ENCODE data around the gene PXDN. TPM values are rescaled to one million over a fixed set of nuclear protein-coding genes. Genes with fewer than 3 reads are reported as not detected.

The PXDN gene
- total and polyA plus RNA-seq, 5 donors from 2014 or later: 0.79 TPM; not detected in 4

- no peaks in the 10 kb centered on the region for H3K27me3 ChIP-seq (ENCODE audit: control insufficient read depth, insufficient read depth, low read length)
- no peaks in the 10 kb centered on the region for H3K4me1 ChIP-seq (ENCODE audit: control insufficient read depth, insufficient read depth, low read length, poor library complexity, severe bottlenecking)
- H3K36me3 ChIP-seq (ENCODE audit: control insufficient read depth, insufficient read depth, low read length): no peaks in the 10 kb centered on the region
- Mint-ChIP-seq H3K4me3 (no peak overlapping the region), H3K27me3 (no peaks in the 10 kb centered on the region), H3K9me3 (no peaks in the 10 kb centered on the region), H3K4me1 (peaks cover 0 to 3% (median 0%) of the 10 kb centered on the region in 4 donors), H3K36me3 (no peaks in the 10 kb centered on the region), H3K27ac (no peak overlapping the region)
- no peak for ATAC-seq (ENCODE audit: low read depth in 2 of 2)
- no peak overlapping the region for H3K27ac ChIP-seq (ENCODE audit: insufficient read depth, low read length, poor library complexity, severe bottlenecking)
- H3K4me3 ChIP-seq (ENCODE audit: low read depth, low read length): no peak overlapping the region
- DNase-seq: no peak
- peaks cover 0 to 2% of the 10 kb centered on the region in 2 experiments for H3K9me3 ChIP-seq (ENCODE audit: control insufficient read depth in 2 of 2, low read length in 2 of 2)
Observed at GRCh38 chr2:1598800-1599199, 145.5 kb downstream of the PXDN start.

GRCh38 chr2:1598041-1598710, 146.1 kb downstream of the PXDN start:
- H3K4me1 Mint-ChIP-seq: peaks cover 0 to 3% (median 0%) of the 10 kb centered on the region in 4 donors
- Histone ChIP-seq H3K9me3 (ENCODE audit: control insufficient read depth in 2 of 2, low read length in 2 of 2) (peaks cover 0 to 2% of the 10 kb centered on the region in 2 experiments), H3K4me3 (ENCODE audit: low read depth, low read length) (no peak overlapping the region), H3K36me3 (ENCODE audit: control insufficient read depth, insufficient read depth, low read length) (no peaks in the 10 kb centered on the region), H3K27me3 (ENCODE audit: control insufficient read depth, insufficient read depth, low read length) (no peaks in the 10 kb centered on the region), H3K4me1 (ENCODE audit: control insufficient read depth, insufficient read depth, low read length, poor library complexity, severe bottlenecking) (no peaks in the 10 kb centered on the region), H3K27ac (ENCODE audit: insufficient read depth, low read length, poor library complexity, severe bottlenecking) (no peak overlapping the region)
- H3K27me3 Mint-ChIP-seq: no peaks in the 10 kb centered on the region
- H3K27ac Mint-ChIP-seq: no peak overlapping the region
- no peak overlapping the region for H3K4me3 Mint-ChIP-seq
- DNase-seq: no peak
- ATAC-seq (ENCODE audit: low read depth in 2 of 2): no peak
- H3K36me3 Mint-ChIP-seq: no peaks in the 10 kb centered on the region
- H3K9me3 Mint-ChIP-seq: no peaks in the 10 kb centered on the region

GRCh38 chr2:1595274-1595673, 149.0 kb downstream of the PXDN start:
- H3K27ac Mint-ChIP-seq: no peak overlapping the region
- H3K4me3 ChIP-seq (ENCODE audit: low read depth, low read length): no peak overlapping the region
- peaks cover 0 to 2% of the 10 kb centered on the region in 2 experiments for H3K9me3 ChIP-seq (ENCODE audit: control insufficient read depth in 2 of 2, low read length in 2 of 2)
- H3K27me3 Mint-ChIP-seq: no peaks in the 10 kb centered on the region
- ATAC-seq (ENCODE audit: low read depth in 2 of 2): no peak
- no peak for DNase-seq
- no peaks in the 10 kb centered on the region for H3K27me3 ChIP-seq (ENCODE audit: control insufficient read depth, insufficient read depth, low read length)
- H3K27ac ChIP-seq (ENCODE audit: insufficient read depth, low read length, poor library complexity, severe bottlenecking): no peak overlapping the region
- no peaks in the 10 kb centered on the region for H3K36me3 Mint-ChIP-seq
- H3K4me3 Mint-ChIP-seq: no peak overlapping the region
- H3K4me1 Mint-ChIP-seq: peaks cover 0 to 3% (median 0%) of the 10 kb centered on the region in 4 donors
- peaks cover 0 to 7% (median 0%) of the 10 kb centered on the region in 7 donors for H3K9me3 Mint-ChIP-seq
- no peaks in the 10 kb centered on the region for H3K4me1 ChIP-seq (ENCODE audit: control insufficient read depth, insufficient read depth, low read length, poor library complexity, severe bottlenecking)
- no peaks in the 10 kb centered on the region for H3K36me3 ChIP-seq (ENCODE audit: control insufficient read depth, insufficient read depth, low read length)

GRCh38 chr2:1594373-1595171, 149.7 kb downstream of the PXDN start:
- Mint-ChIP-seq H3K9me3 (peaks cover 0 to 7% (median 0%) of the 10 kb centered on the region in 7 donors), H3K27ac (no peak overlapping the region), H3K27me3 (no peaks in the 10 kb centered on the region), H3K4me3 (no peak overlapping the region), H3K4me1 (peaks cover 0 to 3% (median 0%) of the 10 kb centered on the region in 4 donors), H3K36me3 (no peaks in the 10 kb centered on the region)
- Histone ChIP-seq H3K27me3 (ENCODE audit: control insufficient read depth, insufficient read depth, low read length) (no peaks in the 10 kb centered on the region), H3K9me3 (ENCODE audit: control insufficient read depth in 2 of 2, low read length in 2 of 2) (peaks cover 0 to 2% of the 10 kb centered on the region in 2 experiments), H3K4me3 (ENCODE audit: low read depth, low read length) (no peak overlapping the region), H3K4me1 (ENCODE audit: control insufficient read depth, insufficient read depth, low read length, poor library complexity, severe bottlenecking) (no peaks in the 10 kb centered on the region), H3K27ac (ENCODE audit: insufficient read depth, low read length, poor library complexity, severe bottlenecking) (no peak overlapping the region), H3K36me3 (ENCODE audit: control insufficient read depth, insufficient read depth, low read length) (no peaks in the 10 kb centered on the region)
- ATAC-seq (ENCODE audit: low read depth in 2 of 2) (no peak), DNase-seq (no peak)

GRCh38 chr2:1594123-1594372, 150.3 kb downstream of the PXDN start:
- no peak overlapping the region for H3K4me3 Mint-ChIP-seq
- Histone ChIP-seq H3K4me3 (ENCODE audit: low read depth, low read length) (no peak overlapping the region), H3K27ac (ENCODE audit: insufficient read depth, low read length, poor library complexity, severe bottlenecking) (no peak overlapping the region), H3K27me3 (ENCODE audit: control insufficient read depth, insufficient read depth, low read length) (no peaks in the 10 kb centered on the region), H3K9me3 (ENCODE audit: control insufficient read depth in 2 of 2, low read length in 2 of 2) (peaks cover 0 to 2% of the 10 kb centered on the region in 2 experiments), H3K4me1 (ENCODE audit: control insufficient read depth, insufficient read depth, low read length, poor library complexity, severe bottlenecking) (no peaks in the 10 kb centered on the region), H3K36me3 (ENCODE audit: control insufficient read depth, insufficient read depth, low read length) (no peaks in the 10 kb centered on the region)
- peaks cover 0 to 7% (median 0%) of the 10 kb centered on the region in 7 donors for H3K9me3 Mint-ChIP-seq
- H3K36me3 Mint-ChIP-seq: no peaks in the 10 kb centered on the region
- no peak for ATAC-seq (ENCODE audit: low read depth in 2 of 2)
- no peak for DNase-seq
- no peak overlapping the region for H3K27ac Mint-ChIP-seq
- no peaks in the 10 kb centered on the region for H3K27me3 Mint-ChIP-seq
- peaks cover 0 to 3% (median 0%) of the 10 kb centered on the region in 4 donors for H3K4me1 Mint-ChIP-seq

GRCh38 chr2:1593371-1594122, 150.8 kb downstream of the PXDN start:
- ATAC-seq (ENCODE audit: low read depth in 2 of 2): no peak
- H3K27me3 Mint-ChIP-seq: no peaks in the 10 kb centered on the region

GRCh38 chr2:1591978-1592907, 152.1 kb downstream of the PXDN start:
- H3K27me3 ChIP-seq (ENCODE audit: control insufficient read depth, insufficient read depth, low read length): no peaks in the 10 kb centered on the region
- H3K9me3 Mint-ChIP-seq: peaks cover 0 to 7% (median 0%) of the 10 kb centered on the region in 7 donors
- H3K9me3 ChIP-seq (ENCODE audit: control insufficient read depth in 2 of 2, low read length in 2 of 2): no peaks in the 10 kb centered on the region
- H3K27ac ChIP-seq (ENCODE audit: insufficient read depth, low read length, poor library complexity, severe bottlenecking): no peak overlapping the region
- H3K27ac Mint-ChIP-seq: no peak overlapping the region
- no peaks in the 10 kb centered on the region for H3K36me3 Mint-ChIP-seq
- no peak for ATAC-seq (ENCODE audit: low read depth in 2 of 2)
- H3K4me1 Mint-ChIP-seq: peaks cover 0 to 3% (median 0%) of the 10 kb centered on the region in 4 donors
- H3K27me3 Mint-ChIP-seq: no peaks in the 10 kb centered on the region
- no peak overlapping the region for H3K4me3 Mint-ChIP-seq
- no peaks in the 10 kb centered on the region for H3K36me3 ChIP-seq (ENCODE audit: control insufficient read depth, insufficient read depth, low read length)
- H3K4me3 ChIP-seq (ENCODE audit: low read depth, low read length): no peak overlapping the region
- no peak for DNase-seq
- H3K4me1 ChIP-seq (ENCODE audit: control insufficient read depth, insufficient read depth, low read length, poor library complexity, severe bottlenecking): no peaks in the 10 kb centered on the region

More at GRCh38 chr2:1593371-1594122, 150.8 kb downstream of the PXDN start:
- no peaks in the 10 kb centered on the region for H3K4me1 ChIP-seq (ENCODE audit: control insufficient read depth, insufficient read depth, low read length, poor library complexity, severe bottlenecking)
- no peak overlapping the region for H3K4me3 ChIP-seq (ENCODE audit: low read depth, low read length)
- peaks cover 0 to 3% (median 0%) of the 10 kb centered on the region in 4 donors for H3K4me1 Mint-ChIP-seq
- H3K9me3 ChIP-seq (ENCODE audit: control insufficient read depth in 2 of 2, low read length in 2 of 2): peaks cover 0 to 2% of the 10 kb centered on the region in 2 experiments
- H3K4me3 Mint-ChIP-seq: no peak overlapping the region
- no peaks in the 10 kb centered on the region for H3K36me3 ChIP-seq (ENCODE audit: control insufficient read depth, insufficient read depth, low read length)
- H3K27ac ChIP-seq (ENCODE audit: insufficient read depth, low read length, poor library complexity, severe bottlenecking): no peak overlapping the region
- no peaks in the 10 kb centered on the region for H3K27me3 ChIP-seq (ENCODE audit: control insufficient read depth, insufficient read depth, low read length)
- peaks cover 0 to 7% (median 0%) of the 10 kb centered on the region in 7 donors for H3K9me3 Mint-ChIP-seq
- no peak overlapping the region for H3K27ac Mint-ChIP-seq
- no peaks in the 10 kb centered on the region for H3K36me3 Mint-ChIP-seq
- no peak for DNase-seq
